NOMO-1 treated with DMSO at 0.1 percent for 48 hours (cell line): Measurements from ENCODE around the gene CYP8B1.

Experiments
- DNase-seq: peaks from one replicate; lab custom pipeline; 2025; ENCODE audit not compliant: unreplicated experiment; lab: John Stamatoyannopoulos, UW

Gene CYP8B1

GRCh38 chr3:42875325-42876151 lies at the start of gene CYP8B1:
TSS of gene CYP8B1 (minus strand) at chr3:42875879. CDS start at chr3:42875816, 63 bp downstream.
- no peak for DNase-seq

- no peak for DNase-seq
These were observed 47.9 kb upstream of the CYP8B1 start for GRCh38 chr3:42923606-42924005.

- no peak for DNase-seq
These were observed 39.3 kb upstream of the CYP8B1 start for GRCh38 chr3:42914771-42915515.

- DNase-seq = no peak
These were observed 35.9 kb upstream of the CYP8B1 start for GRCh38 chr3:42911551-42911950.

- DNase-seq = no peak
These were observed 33.0 kb upstream of the CYP8B1 start for GRCh38 chr3:42908675-42909074.

GRCh38 chr3:42906848-42907183 lies 31.1 kb upstream of the CYP8B1 start:
- DNase-seq = no peak

GRCh38 chr3:42906070-42906847 lies 30.6 kb upstream of the CYP8B1 start, which contains the start of gene ZNF662:
TSS of gene ZNF662 (plus strand) at chr3:42906142. CDS start at chr3:42908115, 1,973 bp downstream.
- no peak for DNase-seq

GRCh38 chr3:42905740-42906069 lies 30.0 kb upstream of the CYP8B1 start:
- no peak for DNase-seq

- no peak for DNase-seq
These were observed 28.4 kb upstream of the CYP8B1 start for GRCh38 chr3:42904076-42904475.

GRCh38 chr3:42902257-42902656 lies 26.6 kb upstream of the CYP8B1 start:
- DNase-seq = no peak

GRCh38 chr3:42901073-42901415 lies 25.4 kb upstream of the CYP8B1 start:
- no peak for DNase-seq

GRCh38 chr3:42900226-42901072 lies 24.8 kb upstream of the CYP8B1 start:
- DNase-seq = no peak

GRCh38 chr3:42898896-42899675 lies 23.4 kb upstream of the CYP8B1 start:
- no peak for DNase-seq

- no peak for DNase-seq
These were observed 19.8 kb upstream of the CYP8B1 start for GRCh38 chr3:42895580-42895868.

- DNase-seq = no peak
These were observed 19.3 kb upstream of the CYP8B1 start for GRCh38 chr3:42894698-42895579.

GRCh38 chr3:42892807-42893206 lies 17.1 kb upstream of the CYP8B1 start:
- DNase-seq = no peak

- DNase-seq = no peak
These were observed 16.5 kb upstream of the CYP8B1 start for GRCh38 chr3:42892169-42892568.

- DNase-seq = no peak
These were observed 15.4 kb upstream of the CYP8B1 start for GRCh38 chr3:42891042-42891441.

- no peak for DNase-seq
These were observed 11.4 kb upstream of the CYP8B1 start for GRCh38 chr3:42887084-42887483.
